D721Med (cell line): ENCODE results near the gene ZFP36L1.

Experiments
- DNase-seq: peaks from one replicate; pipeline ENCODE4 v3.0.0; 2011; ENCODE audit warnings: low spot score; ENCODE audit not compliant: insufficient read length
- FAIRE-seq: peaks from 2 replicates; lab custom pipeline; 2011; peaks lifted over from hg19 to GRCh38; lab: Jason Lieb, UNC
- CTCF ChIP-seq: IDR thresholded peaks from 2 replicates; pipeline ENCODE4 v1.5.1; 2012; ENCODE audit warnings: mild to moderate bottlenecking, control low read depth; ENCODE audit not compliant: insufficient read depth; ENCODE audit errors: missing control alignments

Gene ZFP36L1

GRCh38 chr14:68741839-68742470 lies 50.9 kb downstream of the ZFP36L1 start:
- FAIRE-seq: no peak
- DNase-seq: no peak

GRCh38 chr14:68741477-68741791 lies 51.4 kb downstream of the ZFP36L1 start:
- TF ChIP-seq CTCF: no peak
- FAIRE-seq (no peak), DNase-seq (no peak)

More at GRCh38 chr14:68741839-68742470, 50.9 kb downstream of the ZFP36L1 start:
- no peak for TF ChIP-seq CTCF

- no peak for FAIRE-seq
- no peak for DNase-seq
- no peak for TF ChIP-seq CTCF
Measured at GRCh38 chr14:68740788-68741476, 51.9 kb downstream of the ZFP36L1 start.

GRCh38 chr14:68739701-68740100 lies 53.2 kb downstream of the ZFP36L1 start:
- DNase-seq (no peak), FAIRE-seq (no peak)
- TF ChIP-seq CTCF: no peak

GRCh38 chr14:68738559-68738958 lies 54.3 kb downstream of the ZFP36L1 start:
- DNase-seq (no peak), FAIRE-seq (no peak)
- TF ChIP-seq CTCF: no peak
